OCI-LY1 (cell line): ENCODE results near the gene GLI3.

Experiments used
- CTCF ChIP-seq: fragments of 200-600 bp; sonication (generic), shearing (Covaris generic); IDR thresholded peaks from 2 replicates; pipeline ENCODE4 v1.5.1; 2017; ENCODE audit warnings: mild to moderate bottlenecking, antibody characterized with exemption, low read length, moderate library complexity, mixed read lengths
- EZH2 ChIP-seq: fragments of 200-600 bp; sonication (generic), shearing (Covaris generic); IDR thresholded peaks from 2 replicates; pipeline ENCODE4 v1.8.0; 2017; ENCODE audit warnings: borderline replicate concordance, mixed run types, mild to moderate bottlenecking, antibody characterized with exemption, low read length, moderate library complexity, mixed read lengths

DNA sequence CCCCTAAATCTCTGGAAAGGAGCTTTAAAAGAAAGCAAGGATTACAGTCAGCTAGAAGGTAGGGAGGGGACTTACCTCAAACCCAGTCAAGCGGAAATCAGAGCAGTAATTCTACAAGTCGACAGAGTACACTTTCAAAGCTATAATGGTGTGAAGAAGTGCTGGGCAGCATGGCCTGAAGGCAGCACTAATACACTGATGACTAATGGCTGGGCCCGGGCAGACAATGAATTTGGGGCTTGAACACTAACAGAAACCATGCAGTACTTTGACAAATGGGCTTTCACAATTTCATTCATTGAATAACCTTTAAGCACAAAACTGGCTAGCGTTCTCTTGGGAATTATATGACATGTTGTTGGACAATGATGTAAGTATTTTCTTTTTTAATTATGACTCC is 4.7 kb downstream of the GLI3 start:
- TF ChIP-seq CTCF (no peak), EZH2 (no peak)
